Measurements from ENCODE around the gene HJV. TPM values are rescaled to one million over a fixed set of nuclear protein-coding genes. Genes with fewer than 3 reads are reported as not detected.

The HJV gene
- total and polyA plus RNA-seq, 2 donors from 2014 or later: 1.3 TPM; not detected in 1

GRCh38 chr1:145997016-145997717, 24.4 kb downstream of the HJV start:
- intact Hi-C loops (cut with DNase I): no loop called here
- Histone ChIP-seq H3K9ac (ENCODE audit: low read length in 3 of 3) (peak overlapping the region; percentile 81 to 91 (median 91)), H3K4me1 (ENCODE audit: control insufficient read depth in 2 of 3, insufficient read depth in 2 of 3, low read depth in 1 of 3, low read length in 3 of 3) (peaks cover 7 to 16% (median 11%) of the 10 kb centered on the region in 3 donors), H3K9me3 (ENCODE audit: control insufficient read depth in 2 of 3, insufficient read depth in 1 of 3, low read length in 3 of 3) (no peaks in the 10 kb centered on the region), H3K4me3 (ENCODE audit: low read length in 3 of 3) (peak overlapping the region; percentile 90 to 98 (median 93)), H3K36me3 (ENCODE audit: control insufficient read depth in 2 of 3, insufficient read depth in 3 of 3, low read length in 3 of 3) (peaks cover 23 to 39% (median 31%) of the 10 kb centered on the region in 3 donors), H3K27me3 (ENCODE audit: control insufficient read depth, insufficient read depth, low read length) (no peaks in the 10 kb centered on the region), H3K27ac (ENCODE audit: low read depth in 2 of 2, low read length in 2 of 2) (peak overlapping the region; percentile 90 to 99)
- TF ChIP-seq CTCF (IDR thresholded peaks at IDR 0.05; ENCODE audit: borderline replicate concordance, extremely low read depth, insufficient read depth): no peak
- FAIRE-seq: no peak
- DNase-seq: peak in 3 of 5 donors; percentile 62 to 86 (median 76)

GRCh38 chr1:145996433-145997015, 25.0 kb downstream of the HJV start, which contains the start of gene TXNIP:
Gene TXNIP (minus strand): TSS chr1:145996579. CDS start chr1:145996266, 313 bp downstream.
- Histone ChIP-seq H3K27ac (ENCODE audit: low read depth in 2 of 2, low read length in 2 of 2) (peak within 1 kb of the TSS; percentile 94 to 99), H3K4me1 (ENCODE audit: control insufficient read depth in 2 of 3, insufficient read depth in 2 of 3, low read depth in 1 of 3, low read length in 3 of 3) (peaks cover 7 to 16% (median 11%) of the 10 kb centered on the region in 3 donors), H3K4me3 (ENCODE audit: low read length in 3 of 3) (peak within 1 kb of the TSS; percentile 90 to 99 (median 99)), H3K9me3 (ENCODE audit: control insufficient read depth in 2 of 3, insufficient read depth in 1 of 3, low read length in 3 of 3) (no peaks in the 10 kb centered on the region), H3K9ac (ENCODE audit: low read length in 3 of 3) (peak within 1 kb of the TSS; percentile 91 to 99 (median 98)), H3K36me3 (ENCODE audit: control insufficient read depth in 2 of 3, insufficient read depth in 3 of 3, low read length in 3 of 3) (peaks cover 23 to 44% (median 31%) of the 10 kb centered on the region in 3 donors), H3K27me3 (ENCODE audit: control insufficient read depth, insufficient read depth, low read length) (no peaks in the 10 kb centered on the region)
- DNase-seq (peak; percentile 99 to 100 (median 99)), FAIRE-seq (peak; percentile 75)
- no peak for TF ChIP-seq CTCF (IDR thresholded peaks at IDR 0.05; ENCODE audit: borderline replicate concordance, extremely low read depth, insufficient read depth)
- intact Hi-C loops (cut with DNase I): no loop called here

- no peak for FAIRE-seq
- Histone ChIP-seq H3K27ac (ENCODE audit: low read depth in 2 of 2, low read length in 2 of 2) (peak overlapping the region; percentile 93 to 94), H3K9ac (ENCODE audit: low read length in 3 of 3) (peak overlapping the region; percentile 88 to 99 (median 98)), H3K9me3 (ENCODE audit: control insufficient read depth in 2 of 3, insufficient read depth in 1 of 3, low read length in 3 of 3) (no peaks in the 10 kb centered on the region), H3K27me3 (ENCODE audit: control insufficient read depth, insufficient read depth, low read length) (no peaks in the 10 kb centered on the region), H3K4me1 (ENCODE audit: control insufficient read depth in 2 of 3, insufficient read depth in 2 of 3, low read depth in 1 of 3, low read length in 3 of 3) (peaks cover 7 to 16% (median 11%) of the 10 kb centered on the region in 3 donors), H3K4me3 (ENCODE audit: low read length in 3 of 3) (peak overlapping the region; percentile 90 to 99 (median 99)), H3K36me3 (ENCODE audit: control insufficient read depth in 2 of 3, insufficient read depth in 3 of 3, low read length in 3 of 3) (peaks cover 23 to 44% (median 31%) of the 10 kb centered on the region in 3 donors)
- TF ChIP-seq CTCF (IDR thresholded peaks at IDR 0.05; ENCODE audit: borderline replicate concordance, extremely low read depth, insufficient read depth): no peak
- peak in 1 of 5 donors; percentile 59 for DNase-seq
- intact Hi-C loops (cut with DNase I): no loop called here
These were observed 25.5 kb downstream of the HJV start for GRCh38 chr1:145995964-145996432.
